GM19023 (cell line): ENCODE measurements around the gene FANCM.
"Not testable (repeated sequence)": the region's sequence is repeated elsewhere in the genome, so short reads cannot be mapped to it uniquely, and the experiment has no call there.

Experiments
- ATAC-seq: cut with Tn5 transposase; IDR thresholded peaks from one replicate; pipeline ENCODE4 v1.9.1; 2021; ENCODE audit warnings: mild to moderate bottlenecking, moderate library complexity; ENCODE audit not compliant: unreplicated experiment

FANCM gene

GRCh38 chr14:45136399-45136798 is 669 bp downstream of the FANCM start:
- no peak for ATAC-seq

DNA sequence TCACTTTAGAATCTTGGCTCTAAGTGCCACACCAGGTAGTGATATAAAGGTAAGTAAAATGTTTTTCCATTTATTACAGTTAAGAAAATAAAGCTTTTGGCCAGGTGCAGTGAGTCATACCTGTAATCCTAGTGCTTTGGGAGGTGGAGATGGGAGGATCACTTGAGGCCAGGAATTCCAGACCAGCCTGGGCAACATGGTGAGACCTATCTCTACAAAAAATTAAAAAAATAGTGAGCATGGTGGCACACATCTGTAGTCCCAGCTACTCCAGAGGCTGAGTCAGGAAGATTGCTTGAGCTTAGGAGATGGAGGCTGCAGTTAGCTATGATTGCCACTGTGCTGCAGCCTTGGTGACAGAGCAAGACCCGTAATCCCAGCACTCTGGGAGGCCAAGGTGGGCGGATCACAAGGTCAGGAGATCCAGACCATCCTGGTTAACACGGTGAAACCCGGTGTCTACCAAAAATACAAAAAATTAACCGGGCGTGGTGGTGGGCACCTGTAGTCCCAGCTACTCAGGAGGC is 5.0 kb downstream of the FANCM start:
- ATAC-seq: no peak

DNA sequence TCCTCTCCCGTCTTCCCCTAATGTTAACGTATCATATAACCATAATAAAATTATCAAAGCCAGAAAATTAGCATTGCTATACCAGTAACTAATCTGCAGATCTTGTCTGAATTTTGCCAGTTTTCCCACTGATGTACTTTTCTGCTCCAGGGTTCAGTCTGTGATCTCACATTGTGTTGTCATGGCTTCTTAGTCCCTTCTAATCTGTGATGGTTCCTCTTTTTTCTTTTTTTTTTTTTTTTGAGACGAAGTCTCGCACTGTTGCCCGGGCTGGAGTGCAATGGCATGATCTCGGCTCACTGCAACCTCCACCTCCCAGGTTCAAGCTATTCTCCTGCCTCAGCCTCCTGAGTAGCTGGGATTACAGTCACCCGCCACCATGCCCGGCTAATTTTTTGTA is 6.4 kb downstream of the FANCM start:
- ATAC-seq: not testable (repeated sequence)

DNA sequence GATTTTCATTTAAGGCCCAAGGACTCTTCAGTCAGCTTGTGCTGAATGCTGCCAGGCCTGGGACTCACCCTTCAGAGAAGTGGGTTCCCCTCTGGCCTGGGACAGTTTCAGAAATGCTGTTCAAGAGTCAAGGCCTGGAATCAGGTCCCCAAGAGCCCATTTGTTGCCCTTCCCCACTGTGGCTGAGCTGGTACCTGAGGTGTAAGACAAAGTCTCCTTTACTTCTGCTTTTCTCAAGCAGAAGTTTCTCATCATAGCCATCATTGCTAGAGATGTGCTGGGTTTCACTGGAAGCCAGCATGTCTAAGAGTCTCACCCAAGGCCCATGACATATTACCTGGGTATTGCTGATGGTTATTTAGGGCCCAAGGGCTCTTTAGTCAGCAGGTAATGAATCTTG is 8.9 kb downstream of the FANCM start:
- ATAC-seq: peak; percentile 73

DNA sequence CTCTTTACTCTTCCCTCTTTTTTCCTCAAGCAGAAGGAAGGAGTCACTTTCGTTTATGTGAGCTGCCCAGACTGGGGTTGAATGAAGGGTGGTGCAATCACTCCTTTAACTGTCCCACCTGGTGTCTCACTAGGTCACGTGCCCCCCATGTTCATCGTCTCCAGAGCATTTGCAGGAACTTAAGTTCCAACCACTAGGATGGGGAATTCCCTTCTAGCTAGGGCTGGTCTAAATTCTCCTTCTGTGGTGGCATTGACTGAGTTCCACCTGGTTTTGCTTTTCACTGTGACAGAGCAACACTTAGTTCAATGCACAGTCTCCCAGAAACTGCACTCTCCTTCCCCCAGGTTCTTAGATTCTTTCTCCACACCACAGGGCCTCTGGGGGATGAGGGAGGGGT is 9.5 kb downstream of the FANCM start:
- ATAC-seq: peak; percentile 61

DNA sequence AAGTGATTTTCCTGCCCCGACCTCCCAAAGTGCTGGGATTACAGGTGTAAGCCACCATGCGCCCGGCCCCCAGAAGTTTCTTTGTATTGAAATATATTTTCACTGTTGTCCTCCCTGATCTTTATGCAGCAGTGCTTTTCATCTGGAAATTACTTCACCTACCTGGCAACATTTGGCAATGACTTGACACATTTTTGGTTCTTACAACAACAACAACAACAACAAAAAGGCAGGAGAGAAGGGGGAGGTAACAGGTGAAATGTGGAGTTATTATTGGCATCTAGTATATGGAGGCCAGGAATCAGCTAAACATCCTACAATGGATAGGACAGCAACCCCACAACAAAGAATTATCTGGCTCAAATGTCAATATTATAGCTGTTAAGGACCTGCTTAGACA is 13.9 kb downstream of the FANCM start:
- ATAC-seq: no peak

GRCh38 chr14:45150386-45150890 is 14.7 kb downstream of the FANCM start:
- ATAC-seq: no peak

- ATAC-seq: peak; percentile 57
Measured at GRCh38 chr14:45156067-45156466, 20.3 kb downstream of the FANCM start.

DNA sequence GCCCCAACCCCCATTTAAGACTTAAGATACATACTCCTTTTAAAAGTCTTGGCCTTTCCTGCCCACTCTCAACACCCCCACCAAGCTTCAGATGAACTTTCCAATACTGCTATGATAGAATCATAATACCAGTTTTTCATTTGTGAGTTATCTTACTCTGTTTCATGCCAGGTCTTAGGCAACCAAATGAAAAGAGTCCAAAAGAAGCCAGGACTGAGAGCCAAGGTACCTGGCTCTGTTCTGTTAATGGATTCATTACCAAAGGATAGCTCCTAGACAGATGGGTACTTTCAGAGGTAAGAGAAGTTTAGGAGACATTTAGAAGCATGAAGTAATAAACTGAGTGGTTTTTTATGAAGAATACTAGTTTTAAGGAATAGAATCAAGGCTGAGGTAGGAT is 34.2 kb downstream of the FANCM start:
- ATAC-seq: no peak

GRCh38 chr14:45177076-45177475 is 41.3 kb downstream of the FANCM start:
- no peak for ATAC-seq

GRCh38 chr14:45181329-45181728 is 45.6 kb downstream of the FANCM start:
- no peak for ATAC-seq

- ATAC-seq: no peak
Measured at GRCh38 chr14:45181806-45182205, 46.1 kb downstream of the FANCM start.

DNA sequence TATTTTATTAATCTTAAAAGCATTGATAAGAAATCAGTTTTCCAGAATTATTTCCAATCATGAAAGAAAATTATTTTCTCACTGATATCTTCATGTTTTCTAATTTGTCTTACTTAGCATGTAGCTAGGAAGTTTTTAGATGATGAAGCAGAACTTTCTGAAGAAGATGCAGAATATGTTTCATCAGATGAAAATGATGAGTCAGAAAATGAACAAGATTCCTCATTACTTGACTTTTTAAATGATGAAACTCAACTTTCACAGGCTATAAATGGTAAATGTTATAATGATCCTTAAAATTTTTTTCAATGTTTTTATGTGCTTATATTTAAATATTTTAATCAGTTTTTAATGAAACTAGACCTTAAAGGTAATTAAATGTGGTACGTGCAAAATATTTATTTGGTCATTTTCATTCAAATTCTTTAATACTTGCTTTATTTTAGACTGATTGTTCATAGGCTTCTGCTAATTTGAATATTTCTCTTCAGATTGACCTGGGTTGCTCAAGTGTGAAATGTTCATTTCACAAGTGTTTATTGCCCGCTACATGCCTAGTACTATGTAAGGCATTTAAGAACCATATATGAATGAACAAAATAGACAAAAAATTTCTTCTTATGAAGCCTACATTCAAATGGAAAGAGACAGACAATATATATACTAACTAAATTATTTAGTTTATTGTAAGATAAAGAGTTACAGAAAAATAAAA is 49.5 kb downstream of the FANCM start:
- ATAC-seq: no peak

GRCh38 chr14:45194964-45195363 is 59.2 kb downstream of the FANCM start:
- no peak for ATAC-seq

GRCh38 chr14:45198551-45198950 is 62.8 kb downstream of the FANCM start:
- no peak for ATAC-seq

DNA sequence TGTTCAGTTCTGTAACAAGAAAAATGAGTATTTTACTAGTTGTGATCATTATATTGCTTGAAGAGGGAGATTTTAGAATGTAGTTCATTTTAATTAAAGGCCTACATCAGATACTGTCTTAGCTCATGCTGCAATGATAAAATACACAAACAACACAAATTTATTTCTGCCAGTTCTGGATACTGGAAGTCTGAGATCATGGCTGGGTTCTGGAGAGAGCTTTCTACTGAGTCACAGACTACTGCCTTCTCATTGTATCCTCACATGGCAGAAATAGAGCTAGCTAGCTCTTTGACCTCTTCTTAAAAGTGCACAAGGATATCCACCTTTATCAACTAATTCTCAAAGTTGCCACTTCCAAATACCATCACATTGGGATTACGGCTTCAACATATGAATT is 63.5 kb downstream of the FANCM start:
- no peak for ATAC-seq

DNA sequence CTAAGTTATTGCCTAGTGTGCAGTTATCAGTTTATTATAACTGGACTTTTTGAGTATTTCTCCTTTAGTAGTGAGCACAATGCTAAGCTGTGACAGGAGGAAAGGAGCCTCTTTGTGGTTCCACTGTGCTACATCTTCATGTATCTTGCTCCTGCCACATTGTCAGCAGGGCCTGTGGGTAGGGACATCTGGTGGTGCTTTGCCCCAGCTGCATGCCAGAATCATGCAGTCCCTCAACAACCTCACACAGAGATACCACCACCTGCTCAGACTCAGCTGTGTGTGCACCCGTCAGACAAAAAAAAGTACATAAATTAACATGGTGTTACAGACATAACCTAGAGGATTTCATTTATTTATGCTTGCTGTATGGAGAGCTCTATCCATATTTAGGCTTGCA is 66.2 kb downstream of the FANCM start:
- peak; percentile 87 for ATAC-seq

GRCh38 chr14:45204241-45204640 is 68.5 kb downstream of the FANCM start:
- no peak for ATAC-seq

- ATAC-seq: no peak
Measured at GRCh38 chr14:45210159-45210558, 74.4 kb downstream of the FANCM start.

DNA sequence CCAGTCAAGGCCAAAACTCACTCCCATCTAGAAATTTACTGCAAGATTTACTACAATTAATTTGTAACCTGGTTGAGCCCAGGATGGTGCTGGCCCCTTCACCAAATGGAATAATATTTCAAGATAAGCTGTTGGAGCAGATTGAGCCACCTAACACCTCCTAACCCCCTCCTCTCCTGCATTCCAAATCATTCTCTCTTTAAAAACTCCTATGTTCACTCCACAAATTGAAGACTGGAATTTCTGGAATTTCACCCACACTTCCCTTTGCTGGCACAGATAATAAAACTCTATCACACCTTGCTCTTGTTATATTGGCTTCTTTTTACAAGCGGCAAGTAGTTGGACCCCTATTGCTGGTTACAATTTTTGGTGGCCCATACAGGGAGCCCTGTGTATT is 75.6 kb downstream of the FANCM start:
- ATAC-seq: no peak

DNA sequence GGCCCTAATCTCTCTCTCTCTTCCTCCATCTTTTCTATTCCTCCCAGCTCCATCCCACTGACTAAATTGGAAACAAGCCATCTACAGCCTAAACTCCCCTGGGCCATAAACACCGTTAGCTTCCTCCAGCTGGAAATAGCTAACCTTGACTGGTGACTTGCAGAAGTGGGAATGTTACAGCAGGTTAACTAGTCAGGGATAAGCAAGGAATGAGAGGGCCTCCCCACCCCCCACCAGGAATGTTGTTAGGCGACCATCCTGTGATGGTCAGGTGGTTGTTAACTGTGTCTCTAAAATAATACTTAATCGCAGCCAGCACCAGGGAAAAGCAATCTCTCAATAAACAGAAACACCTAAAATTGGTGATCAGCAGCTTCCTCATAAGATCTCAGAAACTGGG is 76.5 kb downstream of the FANCM start:
- ATAC-seq: no peak

GRCh38 chr14:45213716-45214115 is 78.0 kb downstream of the FANCM start:
- not testable (repeated sequence) for ATAC-seq

DNA sequence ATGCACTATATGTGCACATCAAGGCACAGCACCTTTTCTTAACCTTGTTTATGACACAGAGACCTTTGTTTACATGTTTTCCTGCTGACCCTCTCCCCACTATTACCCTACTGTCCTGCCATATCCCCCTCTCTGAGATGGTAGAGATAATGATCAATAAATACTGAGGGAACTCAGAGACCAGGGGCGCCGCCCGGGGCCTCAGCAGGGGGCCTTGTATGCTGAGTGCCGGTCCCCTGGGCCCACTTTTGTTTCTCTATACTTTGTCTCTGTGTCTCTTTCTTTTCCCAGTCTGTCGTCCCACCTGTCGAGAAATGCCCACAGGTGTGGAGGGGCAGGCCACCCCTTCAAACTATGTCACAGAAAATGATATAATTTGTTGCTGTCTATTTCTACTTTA is 78.6 kb downstream of the FANCM start:
- not testable (repeated sequence) for ATAC-seq
